ENCODE data around the gene SP100. TPM values are rescaled to one million over a fixed set of nuclear protein-coding genes. Genes with fewer than 3 reads are reported as not detected.

The SP100 gene
- total RNA-seq, 4 donors from 2014 or later = 132 to 161 (median 144) TPM

GRCh38 chr2:230441227-230441897 is 25.4 kb downstream of the SP100 start:
- TF ChIP-seq CTCF (IDR thresholded peaks at IDR 0.05; ENCODE audit: low read depth) = no peak

- no peak for TF ChIP-seq CTCF (IDR thresholded peaks at IDR 0.05; ENCODE audit: low read depth)
Observed at GRCh38 chr2:230443541-230443940, 27.5 kb downstream of the SP100 start.

DNA sequence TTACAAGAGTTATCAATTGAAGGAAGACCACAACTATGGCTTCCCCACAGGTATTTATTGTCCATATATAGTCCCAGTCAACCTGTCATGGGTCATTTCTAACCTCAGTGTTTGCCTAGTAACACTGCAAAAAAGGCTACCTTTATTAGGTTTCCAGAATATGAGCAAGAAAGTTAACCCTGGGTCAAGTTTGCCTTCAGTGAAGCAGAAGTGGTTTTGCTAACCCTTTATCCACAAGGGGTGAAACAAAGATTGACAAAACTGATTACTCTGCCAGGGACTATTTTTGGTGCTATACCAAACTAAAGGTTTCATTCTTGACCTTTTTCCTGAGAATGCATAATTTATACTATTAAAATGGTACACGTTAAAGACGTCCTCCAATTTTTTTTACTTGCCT is 28.8 kb downstream of the SP100 start:
- TF ChIP-seq CTCF (IDR thresholded peaks at IDR 0.05; ENCODE audit: low read depth) = no peak

- TF ChIP-seq CTCF (IDR thresholded peaks at IDR 0.05; ENCODE audit: low read depth) = no peak
Observed at GRCh38 chr2:230447036-230447435, 31.0 kb downstream of the SP100 start.

DNA sequence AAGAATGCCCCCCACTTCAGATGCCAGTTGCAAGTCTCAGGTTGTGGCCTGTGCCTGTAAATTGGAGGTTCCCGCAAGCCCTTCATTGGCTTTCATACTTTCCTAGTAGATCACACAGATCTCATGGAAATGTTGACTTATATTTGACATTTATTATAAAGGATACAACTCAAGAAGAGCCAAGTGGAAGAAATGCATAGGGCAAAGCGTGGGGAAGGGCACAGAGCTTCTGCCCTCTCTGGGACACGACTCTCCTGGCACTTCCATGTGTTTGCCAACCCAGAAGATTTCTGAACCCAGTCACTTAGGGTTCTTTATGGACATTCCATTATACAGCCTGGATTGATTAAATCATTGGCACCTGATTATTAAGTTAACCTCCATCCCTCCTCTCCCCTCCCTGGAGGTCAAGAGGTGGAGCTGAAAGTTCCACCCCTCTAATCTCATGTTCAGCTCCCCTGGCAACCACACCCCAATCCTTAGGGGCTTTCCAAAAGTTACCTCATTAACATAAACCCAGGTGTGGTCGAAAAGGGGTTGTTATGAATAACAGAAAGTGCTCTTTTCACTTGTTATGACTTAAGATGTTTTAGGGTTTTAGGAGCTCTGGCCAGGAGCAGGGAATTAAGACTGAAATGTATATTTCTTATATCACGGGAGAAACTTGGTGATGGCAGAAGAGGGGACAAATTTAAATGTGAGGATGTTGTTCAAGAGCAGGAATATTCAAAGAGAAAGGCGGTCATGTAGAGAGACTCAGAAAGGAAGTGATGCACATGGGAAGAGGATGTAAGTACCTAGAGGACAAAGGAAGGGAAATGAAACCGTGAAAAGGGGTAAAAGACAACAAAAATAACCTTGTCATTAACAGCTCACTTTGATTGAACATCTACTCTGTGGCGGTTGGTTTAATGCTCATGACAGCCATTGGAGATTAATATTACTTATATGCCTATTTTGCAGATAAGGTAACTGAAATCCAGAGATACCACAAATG is 31.8 kb downstream of the SP100 start:
- TF ChIP-seq CTCF (IDR thresholded peaks at IDR 0.05; ENCODE audit: low read depth) = no peak

DNA sequence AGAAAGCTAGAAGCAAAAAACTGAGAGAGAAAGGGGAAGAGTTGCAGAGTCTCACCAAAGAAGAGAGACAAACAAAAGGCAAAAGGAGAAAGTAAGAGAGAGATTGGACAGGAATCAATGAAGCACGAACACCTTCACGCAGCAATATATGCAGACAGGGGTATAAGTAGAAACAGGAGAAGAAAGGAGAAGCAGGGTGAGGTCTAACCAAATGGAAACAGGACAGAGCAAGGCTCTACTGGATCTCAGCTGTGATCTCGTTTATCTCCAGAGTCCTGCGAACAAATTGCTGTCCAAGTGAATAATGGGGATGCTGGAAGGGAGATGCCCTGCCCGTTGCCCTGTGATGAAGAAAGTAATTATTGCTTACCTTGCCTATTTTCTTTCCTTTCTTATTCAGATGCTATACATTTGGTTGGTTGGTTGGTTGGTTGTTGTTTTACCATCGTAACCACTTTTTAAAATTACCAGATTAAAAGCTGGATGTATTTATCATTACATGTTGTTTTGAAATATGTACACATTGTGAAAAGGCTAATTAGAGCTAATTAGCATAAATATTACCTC is 34.0 kb downstream of the SP100 start:
- TF ChIP-seq CTCF (IDR thresholded peaks at IDR 0.05; ENCODE audit: low read depth) = no peak

- TF ChIP-seq CTCF (IDR thresholded peaks at IDR 0.05; ENCODE audit: low read depth) = no peak
Observed at GRCh38 chr2:230453006-230453405, 37.0 kb downstream of the SP100 start.

Data from subcutaneous adipose tissue (tissue), 4 donors.